ENCODE measurements around the gene ZNF532. TPM values are rescaled to one million over a fixed set of nuclear protein-coding genes. Genes with fewer than 3 reads are reported as not detected.

The ZNF532 gene
- total and polyA plus RNA-seq, 3 experiments from 2014 or later = 0.70 to 6.3 (median 6.1) TPM

DNA sequence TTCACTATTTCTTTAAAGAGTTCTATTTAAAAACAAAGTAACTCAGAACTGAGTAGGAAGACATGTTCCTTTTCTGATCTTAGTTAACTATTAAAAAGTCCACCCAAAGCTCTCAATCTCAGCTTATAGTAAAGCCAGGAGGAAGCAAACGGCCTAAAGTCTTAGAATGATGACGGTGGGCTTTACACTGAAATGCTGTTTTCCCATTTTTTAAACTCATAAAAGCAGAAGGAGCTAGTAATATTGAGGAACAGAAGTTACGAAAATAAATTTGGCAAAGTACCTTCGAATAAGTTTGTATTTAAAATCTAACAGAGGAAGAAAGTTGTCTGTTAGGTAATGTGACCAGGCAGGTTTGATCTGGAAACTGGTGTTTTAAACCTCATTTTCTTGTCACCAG lies 111.1 kb downstream of the ZNF532 start:
- DNase-seq = no peak
- H3K27me3 ChIP-seq (ENCODE audit: insufficient read depth, low read length, poor library complexity, severe bottlenecking) = no peaks in the 10 kb centered on the region
- H3K9me3 ChIP-seq (ENCODE audit: low read length) = no peaks in the 10 kb centered on the region
- H3K4me1 ChIP-seq (ENCODE audit: insufficient read depth, low read length) = no peaks in the 10 kb centered on the region
- no peaks in the 10 kb centered on the region for H3K36me3 ChIP-seq (ENCODE audit: insufficient read depth, low read length)
- H3K27ac Mint-ChIP-seq = no peak overlapping the region
- peaks cover 0 to 3% (median 0%) of the 10 kb centered on the region in 3 donors for H3K4me1 Mint-ChIP-seq
- ChIA-PET CTCF (no interaction called here), POLR2A (no interaction called here)
- no peak overlapping the region for H3K4me3 ChIP-seq (ENCODE audit: low read length)
- H3K27me3 Mint-ChIP-seq = peaks cover 2 to 11% of the 10 kb centered on the region in 2 donors
- no peak overlapping the region for H3K4me3 Mint-ChIP-seq
- no peak overlapping the region for H3K27ac ChIP-seq (ENCODE audit: low read depth, low read length)
- no peaks in the 10 kb centered on the region for H3K9me3 Mint-ChIP-seq
- peaks cover 0 to 9% (median 0%) of the 10 kb centered on the region in 3 donors for H3K36me3 Mint-ChIP-seq

DNA sequence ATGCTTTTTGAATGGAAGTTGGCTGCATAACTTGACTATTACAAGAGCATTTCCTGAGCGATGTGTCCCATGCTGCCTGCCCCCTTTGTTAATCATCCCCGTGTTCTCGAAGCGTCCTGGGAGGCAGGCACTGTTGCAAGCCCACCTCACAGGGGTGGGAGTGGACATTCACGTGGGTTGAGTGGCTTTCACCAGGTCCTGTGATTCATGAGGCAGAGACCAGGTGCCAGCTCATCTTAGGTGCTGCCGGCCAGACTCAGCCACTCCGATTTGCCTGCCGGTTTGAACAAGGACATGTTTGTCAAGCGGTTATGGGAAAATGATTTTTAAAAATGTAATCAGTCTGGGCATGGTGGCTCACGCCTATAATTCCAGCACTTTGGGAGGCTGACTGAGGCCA lies 112.5 kb downstream of the ZNF532 start:
- ChIA-PET CTCF (no interaction called here), POLR2A (no interaction called here)
- peaks cover 2 to 11% of the 10 kb centered on the region in 2 donors for H3K27me3 Mint-ChIP-seq
- no peaks in the 10 kb centered on the region for H3K27me3 ChIP-seq (ENCODE audit: insufficient read depth, low read length, poor library complexity, severe bottlenecking)
- H3K4me1 Mint-ChIP-seq = no peaks in the 10 kb centered on the region
- H3K4me1 ChIP-seq (ENCODE audit: insufficient read depth, low read length) = no peaks in the 10 kb centered on the region
- no peaks in the 10 kb centered on the region for H3K36me3 ChIP-seq (ENCODE audit: insufficient read depth, low read length)
- no peak overlapping the region for H3K4me3 ChIP-seq (ENCODE audit: low read length)
- no peak overlapping the region for H3K4me3 Mint-ChIP-seq
- H3K9me3 ChIP-seq (ENCODE audit: low read length) = no peaks in the 10 kb centered on the region
- no peaks in the 10 kb centered on the region for H3K9me3 Mint-ChIP-seq
- H3K27ac Mint-ChIP-seq = no peak overlapping the region
- no peak overlapping the region for H3K27ac ChIP-seq (ENCODE audit: low read depth, low read length)
- peaks cover 0 to 13% (median 0%) of the 10 kb centered on the region in 3 donors for H3K36me3 Mint-ChIP-seq
- DNase-seq = no peak

DNA sequence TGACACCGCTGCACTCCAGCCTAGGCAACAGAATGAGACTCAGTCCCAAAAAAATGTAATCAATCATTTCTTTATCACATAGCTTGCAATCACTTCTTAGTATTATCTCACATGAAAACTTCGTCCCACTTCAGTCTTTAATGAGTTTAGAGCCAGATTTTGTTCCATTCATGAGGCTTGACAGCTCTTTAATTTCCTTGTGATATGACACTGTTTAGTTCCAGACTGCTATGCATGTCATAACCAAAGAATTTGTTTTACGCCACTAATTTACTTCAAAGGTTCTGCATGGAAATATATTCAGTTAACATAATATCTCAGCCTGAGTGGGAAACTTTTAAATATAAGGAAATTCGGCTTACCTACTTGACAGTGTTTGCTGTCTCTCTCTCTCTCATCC lies 113.1 kb downstream of the ZNF532 start:
- H3K27ac Mint-ChIP-seq = no peak overlapping the region
- POLR2A ChIA-PET = no interaction called here
- no peak overlapping the region for H3K4me3 ChIP-seq (ENCODE audit: low read length)
- no peaks in the 10 kb centered on the region for H3K9me3 ChIP-seq (ENCODE audit: low read length)
- H3K9me3 Mint-ChIP-seq = no peaks in the 10 kb centered on the region
- CTCF ChIA-PET = no interaction called here
- no peak for DNase-seq
- H3K4me1 Mint-ChIP-seq = no peaks in the 10 kb centered on the region
- peaks cover 0 to 13% (median 0%) of the 10 kb centered on the region in 3 donors for H3K36me3 Mint-ChIP-seq
- H3K4me1 ChIP-seq (ENCODE audit: insufficient read depth, low read length) = no peaks in the 10 kb centered on the region
- no peaks in the 10 kb centered on the region for H3K36me3 ChIP-seq (ENCODE audit: insufficient read depth, low read length)
- no peak overlapping the region for H3K27ac ChIP-seq (ENCODE audit: low read depth, low read length)
- H3K27me3 Mint-ChIP-seq = peaks cover 2 to 8% of the 10 kb centered on the region in 2 donors
- no peaks in the 10 kb centered on the region for H3K27me3 ChIP-seq (ENCODE audit: insufficient read depth, low read length, poor library complexity, severe bottlenecking)
- no peak overlapping the region for H3K4me3 Mint-ChIP-seq

DNA sequence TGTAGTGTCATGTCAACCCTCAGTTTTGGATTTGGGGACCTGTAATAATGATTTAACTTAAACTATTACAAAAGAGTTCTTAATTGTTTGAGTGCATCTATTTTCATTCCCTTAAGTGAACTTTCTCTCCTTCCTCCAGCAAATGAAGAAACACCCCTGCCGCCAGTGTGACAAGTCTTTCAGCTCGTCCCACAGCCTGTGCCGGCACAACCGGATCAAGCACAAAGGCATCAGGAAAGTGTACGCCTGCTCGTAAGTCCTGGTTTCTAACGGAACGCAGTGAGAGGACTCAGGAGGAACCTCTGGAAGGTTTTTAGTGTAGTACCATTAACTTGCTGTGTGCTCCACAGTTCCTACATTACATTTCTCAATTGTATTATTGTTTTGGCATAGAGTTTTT lies 114.2 kb downstream of the ZNF532 start:
- peaks cover 2 to 13% of the 10 kb centered on the region in 2 donors for H3K27me3 Mint-ChIP-seq
- no peak overlapping the region for H3K4me3 Mint-ChIP-seq
- H3K27ac ChIP-seq (ENCODE audit: low read depth, low read length) = no peak overlapping the region
- H3K27me3 ChIP-seq (ENCODE audit: insufficient read depth, low read length, poor library complexity, severe bottlenecking) = no peaks in the 10 kb centered on the region
- ChIA-PET POLR2A (no interaction called here), CTCF (no interaction called here)
- H3K4me1 Mint-ChIP-seq = no peaks in the 10 kb centered on the region
- peaks cover 0 to 20% (median 0%) of the 10 kb centered on the region in 3 donors for H3K36me3 Mint-ChIP-seq
- DNase-seq = no peak
- H3K4me1 ChIP-seq (ENCODE audit: insufficient read depth, low read length) = no peaks in the 10 kb centered on the region
- no peaks in the 10 kb centered on the region for H3K9me3 ChIP-seq (ENCODE audit: low read length)
- H3K4me3 ChIP-seq (ENCODE audit: low read length) = no peak overlapping the region
- no peaks in the 10 kb centered on the region for H3K9me3 Mint-ChIP-seq
- no peaks in the 10 kb centered on the region for H3K36me3 ChIP-seq (ENCODE audit: insufficient read depth, low read length)
- H3K27ac Mint-ChIP-seq = no peak overlapping the region

DNA sequence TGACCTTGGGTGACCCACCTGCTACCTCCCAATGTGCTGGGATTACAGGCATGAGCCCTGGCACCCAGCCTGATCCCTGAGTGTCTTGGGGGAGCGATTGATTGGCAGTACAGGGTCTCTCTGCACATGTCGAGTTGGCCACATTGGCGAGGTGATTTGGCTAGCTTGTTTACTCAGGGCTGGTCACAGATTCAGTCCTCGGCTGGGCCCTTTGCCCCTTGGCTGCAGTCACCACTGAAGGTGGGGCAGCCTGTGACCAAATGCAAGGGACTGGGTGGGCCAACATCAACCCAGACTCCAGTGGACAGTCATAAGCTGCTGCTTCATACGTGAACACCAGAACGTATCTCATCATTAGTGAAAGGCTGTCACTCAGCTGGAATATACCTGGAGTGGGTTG lies 114.9 kb downstream of the ZNF532 start:
- POLR2A ChIA-PET = no interaction called here
- H3K27me3 Mint-ChIP-seq = peaks cover 2 to 13% of the 10 kb centered on the region in 2 donors
- no peak overlapping the region for H3K27ac Mint-ChIP-seq
- no peak overlapping the region for H3K4me3 ChIP-seq (ENCODE audit: low read length)
- H3K27me3 ChIP-seq (ENCODE audit: insufficient read depth, low read length, poor library complexity, severe bottlenecking) = no peaks in the 10 kb centered on the region
- no peaks in the 10 kb centered on the region for H3K9me3 ChIP-seq (ENCODE audit: low read length)
- no peaks in the 10 kb centered on the region for H3K36me3 ChIP-seq (ENCODE audit: insufficient read depth, low read length)
- no peaks in the 10 kb centered on the region for H3K4me1 Mint-ChIP-seq
- CTCF ChIA-PET = no interaction called here
- H3K27ac ChIP-seq (ENCODE audit: low read depth, low read length) = no peak overlapping the region
- H3K4me1 ChIP-seq (ENCODE audit: insufficient read depth, low read length) = no peaks in the 10 kb centered on the region
- H3K9me3 Mint-ChIP-seq = no peaks in the 10 kb centered on the region
- no peak overlapping the region for H3K4me3 Mint-ChIP-seq
- peaks cover 0 to 22% (median 0%) of the 10 kb centered on the region in 3 donors for H3K36me3 Mint-ChIP-seq
- DNase-seq = no peak

DNA sequence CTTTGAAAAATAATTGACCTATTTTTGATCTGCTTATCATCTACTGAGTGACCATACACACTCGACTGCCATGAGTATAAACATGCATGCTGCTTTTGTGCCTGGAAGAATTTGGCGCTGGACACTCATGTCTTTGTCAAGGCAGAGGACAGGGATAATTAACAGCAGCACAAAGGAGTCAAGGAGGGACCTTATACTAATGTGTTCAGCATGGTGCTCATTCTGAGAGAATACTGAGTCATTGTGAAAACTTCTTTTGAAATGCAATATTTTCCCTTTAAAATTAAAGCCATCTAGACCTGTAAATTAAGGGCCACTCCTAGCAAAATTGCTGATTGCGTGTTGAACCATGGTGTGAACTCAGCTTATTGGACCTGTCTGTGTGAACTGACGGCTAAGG lies 116.3 kb downstream of the ZNF532 start:
- no peaks in the 10 kb centered on the region for H3K9me3 ChIP-seq (ENCODE audit: low read length)
- no peaks in the 10 kb centered on the region for H3K36me3 ChIP-seq (ENCODE audit: insufficient read depth, low read length)
- no peak overlapping the region for H3K27ac Mint-ChIP-seq
- H3K27ac ChIP-seq (ENCODE audit: low read depth, low read length) = no peak overlapping the region
- DNase-seq = no peak
- no peaks in the 10 kb centered on the region for H3K4me1 Mint-ChIP-seq
- peaks cover 0 to 22% (median 0%) of the 10 kb centered on the region in 3 donors for H3K36me3 Mint-ChIP-seq
- no peaks in the 10 kb centered on the region for H3K4me1 ChIP-seq (ENCODE audit: insufficient read depth, low read length)
- H3K4me3 ChIP-seq (ENCODE audit: low read length) = no peak overlapping the region
- ChIA-PET POLR2A (no interaction called here), CTCF (no interaction called here)
- no peak overlapping the region for H3K4me3 Mint-ChIP-seq
- H3K9me3 Mint-ChIP-seq = no peaks in the 10 kb centered on the region
- peaks cover 1 to 13% of the 10 kb centered on the region in 2 donors for H3K27me3 Mint-ChIP-seq
- no peaks in the 10 kb centered on the region for H3K27me3 ChIP-seq (ENCODE audit: insufficient read depth, low read length, poor library complexity, severe bottlenecking)

DNA sequence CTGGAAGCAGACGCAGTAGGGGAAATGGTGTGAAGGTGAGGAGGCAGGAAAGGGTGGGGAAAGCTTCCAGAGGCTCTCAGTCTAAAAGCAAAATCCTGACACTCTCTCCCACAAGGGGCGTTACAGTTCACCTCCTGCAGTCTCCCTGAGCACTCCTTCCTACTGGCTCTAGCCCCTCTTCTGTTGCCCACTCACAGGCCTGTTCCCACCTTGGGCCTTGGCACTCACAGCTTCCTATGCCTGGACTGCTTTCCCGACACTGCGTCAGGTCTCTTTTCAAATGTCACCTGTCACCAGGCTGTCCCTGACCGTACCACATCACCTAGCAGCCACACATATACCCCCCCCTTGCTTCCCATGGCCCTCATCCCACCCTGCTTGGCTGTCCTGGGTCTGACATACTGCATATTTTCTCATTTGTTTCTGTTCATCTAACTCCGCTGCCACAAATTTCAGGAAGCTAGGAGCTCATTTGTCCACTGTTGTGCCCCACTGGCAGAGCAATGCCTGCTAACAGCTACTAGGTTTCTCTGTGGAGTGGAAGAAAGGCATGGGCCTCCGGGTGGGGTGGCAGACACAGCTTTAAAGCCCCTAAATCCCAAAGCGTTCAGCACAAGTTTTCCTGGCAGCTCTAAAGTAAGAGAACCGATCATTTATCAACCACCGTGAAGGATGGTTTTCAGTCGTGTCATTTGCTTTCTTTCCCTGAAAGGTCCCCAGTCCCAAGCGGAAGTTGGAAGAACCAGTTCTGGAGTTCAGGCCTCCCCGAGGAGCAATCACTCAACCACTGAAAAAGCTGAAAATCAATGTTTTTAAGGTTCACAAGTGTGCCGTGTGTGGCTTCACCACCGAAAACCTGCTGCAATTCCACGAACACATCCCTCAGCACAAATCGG lies 118.8 kb downstream of the ZNF532 start:
- Histone ChIP-seq H3K4me3 (ENCODE audit: low read length) (no peak overlapping the region), H3K27me3 (ENCODE audit: insufficient read depth, low read length, poor library complexity, severe bottlenecking) (no peaks in the 10 kb centered on the region), H3K9me3 (ENCODE audit: low read length) (no peaks in the 10 kb centered on the region), H3K36me3 (ENCODE audit: insufficient read depth, low read length) (no peaks in the 10 kb centered on the region), H3K27ac (ENCODE audit: low read depth, low read length) (no peak overlapping the region), H3K4me1 (ENCODE audit: insufficient read depth, low read length) (no peaks in the 10 kb centered on the region)
- POLR2A ChIA-PET = interaction anchor here (0.6 kb wide), 1 partner anchor 106 kb away, joined by 4 read pairs; no protein-coding TSS in a partner anchor
- Mint-ChIP-seq H3K4me3 (no peak overlapping the region), H3K27ac (no peak overlapping the region), H3K27me3 (peaks cover 9 to 19% of the 10 kb centered on the region in 2 donors), H3K9me3 (peaks cover 0 to 4% (median 0%) of the 10 kb centered on the region in 5 donors), H3K36me3 (peaks cover 0 to 22% (median 0%) of the 10 kb centered on the region in 3 donors), H3K4me1 (no peaks in the 10 kb centered on the region)
- CTCF ChIA-PET = no interaction called here
- DNase-seq = no peak

DNA sequence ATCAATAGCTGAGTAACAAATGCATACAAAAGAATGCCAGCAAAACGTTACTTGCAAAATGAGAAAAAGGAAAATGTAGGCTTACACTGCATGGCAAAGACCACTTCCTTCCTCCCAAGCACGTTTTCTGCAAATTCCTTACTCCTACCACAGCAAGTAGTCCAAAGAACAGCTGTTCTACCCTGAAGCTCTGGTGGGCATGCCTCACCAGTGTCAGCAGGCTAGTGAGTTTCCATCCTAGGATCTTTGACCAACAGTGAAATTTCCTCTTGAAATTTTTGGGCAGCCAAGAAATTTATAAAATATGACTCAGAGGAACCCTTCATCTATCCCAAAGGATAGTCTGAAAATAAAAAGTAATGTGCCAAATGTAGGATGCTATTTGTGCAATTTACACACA lies 123.9 kb downstream of the ZNF532 start:
- CTCF ChIA-PET = no interaction called here
- Mint-ChIP-seq H3K4me3 (no peak overlapping the region), H3K36me3 (peaks cover 0 to 5% (median 0%) of the 10 kb centered on the region in 3 donors), H3K4me1 (no peaks in the 10 kb centered on the region), H3K9me3 (peaks cover 0 to 9% (median 7%) of the 10 kb centered on the region in 5 donors), H3K27me3 (peaks cover 7 to 9% of the 10 kb centered on the region in 2 donors), H3K27ac (no peak overlapping the region)
- H3K36me3 ChIP-seq (ENCODE audit: insufficient read depth, low read length) = no peaks in the 10 kb centered on the region
- no peak for DNase-seq
- H3K4me1 ChIP-seq (ENCODE audit: insufficient read depth, low read length) = no peaks in the 10 kb centered on the region
- no peak overlapping the region for H3K27ac ChIP-seq (ENCODE audit: low read depth, low read length)
- H3K9me3 ChIP-seq (ENCODE audit: low read length) = no peaks in the 10 kb centered on the region
- POLR2A ChIA-PET = no interaction called here
- no peaks in the 10 kb centered on the region for H3K27me3 ChIP-seq (ENCODE audit: insufficient read depth, low read length, poor library complexity, severe bottlenecking)
- no peak overlapping the region for H3K4me3 ChIP-seq (ENCODE audit: low read length)
